CD4-positive, alpha-beta T cell treated with Interleukin-4 for 1 hour (primary cell): ENCODE results near the gene TLE2.
"Not testable (repeated sequence)": the region's sequence is repeated elsewhere in the genome, so short reads cannot be mapped to it uniquely, and the experiment has no call there.

Experiments
- DNase-seq, 2 donors: peaks; one replicate each; pipeline ENCODE4 v3.0.0-alpha.2; 2020 to 2022

Gene TLE2

DNA sequence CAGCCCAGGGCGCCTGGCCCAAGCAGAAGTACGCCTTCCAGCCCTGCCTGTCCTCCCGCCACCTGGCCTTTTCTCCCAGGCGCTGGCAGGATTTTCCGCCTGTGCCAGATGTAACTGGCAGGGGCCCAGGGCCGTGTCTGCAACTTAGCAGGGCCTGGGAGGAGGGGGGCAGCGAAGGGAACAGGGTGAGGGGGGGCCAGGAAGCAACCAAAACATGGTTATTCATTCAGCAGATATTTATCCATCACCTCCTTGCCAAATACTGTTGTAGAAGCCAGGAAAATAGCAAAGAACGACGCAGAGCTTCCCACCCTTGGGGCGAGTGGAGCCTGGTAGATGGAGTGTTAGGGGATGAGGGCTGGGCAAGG is 46.1 kb downstream of the TLE2 start:
- no peak for DNase-seq

DNA sequence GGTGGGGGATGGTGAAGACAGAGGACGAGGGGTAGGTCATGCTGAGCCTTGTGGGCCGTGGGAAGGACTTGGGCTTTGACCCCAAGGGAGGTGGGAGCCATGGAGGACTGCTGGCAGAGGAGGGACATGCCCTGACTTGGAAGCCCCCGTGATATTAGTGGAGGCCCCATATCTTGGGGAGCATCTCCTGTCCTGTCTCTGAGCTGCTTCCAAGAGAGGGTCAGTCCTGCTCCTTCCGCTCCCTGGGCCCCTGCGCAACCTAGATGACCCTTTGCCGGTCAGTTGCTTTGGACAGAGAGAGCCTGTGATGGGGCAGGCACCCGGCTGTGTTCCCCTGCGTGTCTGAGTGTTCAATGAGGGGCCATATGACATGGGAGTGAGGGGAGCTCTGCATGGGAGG is 46.5 kb downstream of the TLE2 start:
- DNase-seq = no peak

- DNase-seq = no peak
Observed at GRCh38 chr19:2981898-2982297, 47.2 kb downstream of the TLE2 start.

DNA sequence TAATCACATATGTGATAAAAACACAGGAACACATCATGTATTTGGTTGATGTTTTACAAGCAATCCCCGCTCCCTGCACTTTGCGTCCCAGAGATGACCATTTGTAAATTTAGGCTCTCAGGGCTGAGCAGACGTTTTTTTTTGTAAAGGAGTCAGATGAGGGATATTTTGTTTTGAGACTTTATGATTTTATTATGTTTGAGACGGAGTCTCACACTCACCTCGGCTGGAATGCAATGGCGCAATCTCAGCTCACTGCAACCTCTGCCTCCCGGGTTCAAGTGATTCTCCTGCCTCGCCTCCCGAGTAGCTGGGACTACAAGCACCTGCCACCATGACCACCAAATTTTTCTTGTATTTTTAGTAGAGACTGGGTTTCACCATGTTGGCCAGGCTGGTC is 50.3 kb downstream of the TLE2 start:
- DNase-seq = no peak

DNA sequence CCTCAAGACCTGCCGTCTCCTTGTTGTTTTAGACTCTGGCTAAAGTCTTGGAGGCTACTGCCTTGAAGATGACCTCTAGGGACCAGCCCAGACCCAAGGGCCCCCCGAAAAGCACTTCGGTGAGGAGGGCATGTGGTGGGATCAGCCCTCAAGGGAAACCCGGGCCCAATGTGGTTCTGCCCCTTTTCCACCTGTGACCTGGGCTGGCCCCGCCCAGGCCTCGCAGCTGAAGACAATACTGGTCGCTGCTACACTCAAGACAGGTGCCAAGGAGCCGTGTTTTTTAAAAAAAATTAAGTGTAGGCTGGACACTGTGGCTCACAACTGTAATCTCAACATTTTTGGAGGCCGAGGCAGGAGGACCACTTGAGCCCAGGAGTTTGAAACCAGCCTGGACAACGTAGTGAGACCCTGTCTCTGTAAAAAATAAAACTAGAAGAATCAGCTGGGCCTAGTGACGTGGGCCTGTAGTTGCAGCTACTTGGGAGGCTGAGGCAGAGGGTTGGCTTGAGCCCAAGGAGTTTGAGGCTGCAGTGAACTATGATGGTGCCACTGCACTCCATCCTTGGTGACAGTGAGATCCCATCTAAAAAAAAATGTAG is 50.8 kb downstream of the TLE2 start:
- DNase-seq = no peak

DNA sequence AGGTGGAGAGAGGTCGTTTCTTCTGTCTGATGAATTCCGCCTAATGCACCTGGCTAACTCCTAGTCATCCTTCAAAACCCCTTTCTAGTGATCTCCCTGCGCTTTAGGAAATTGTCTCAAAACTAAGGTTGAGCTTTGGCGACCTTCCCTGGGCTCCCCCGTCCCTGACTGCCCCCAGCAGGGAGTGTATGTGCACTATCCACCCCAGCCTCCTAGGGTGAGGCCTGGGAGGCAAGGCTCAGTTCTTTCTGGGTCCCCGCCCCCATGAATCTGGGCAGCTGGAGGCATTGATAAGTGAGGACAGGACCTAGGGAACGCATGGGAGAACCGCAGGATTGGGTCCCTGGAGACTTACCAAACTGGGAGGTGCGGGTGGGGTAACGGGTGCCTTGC is 51.3 kb downstream of the TLE2 start:
- DNase-seq = no peak

DNA sequence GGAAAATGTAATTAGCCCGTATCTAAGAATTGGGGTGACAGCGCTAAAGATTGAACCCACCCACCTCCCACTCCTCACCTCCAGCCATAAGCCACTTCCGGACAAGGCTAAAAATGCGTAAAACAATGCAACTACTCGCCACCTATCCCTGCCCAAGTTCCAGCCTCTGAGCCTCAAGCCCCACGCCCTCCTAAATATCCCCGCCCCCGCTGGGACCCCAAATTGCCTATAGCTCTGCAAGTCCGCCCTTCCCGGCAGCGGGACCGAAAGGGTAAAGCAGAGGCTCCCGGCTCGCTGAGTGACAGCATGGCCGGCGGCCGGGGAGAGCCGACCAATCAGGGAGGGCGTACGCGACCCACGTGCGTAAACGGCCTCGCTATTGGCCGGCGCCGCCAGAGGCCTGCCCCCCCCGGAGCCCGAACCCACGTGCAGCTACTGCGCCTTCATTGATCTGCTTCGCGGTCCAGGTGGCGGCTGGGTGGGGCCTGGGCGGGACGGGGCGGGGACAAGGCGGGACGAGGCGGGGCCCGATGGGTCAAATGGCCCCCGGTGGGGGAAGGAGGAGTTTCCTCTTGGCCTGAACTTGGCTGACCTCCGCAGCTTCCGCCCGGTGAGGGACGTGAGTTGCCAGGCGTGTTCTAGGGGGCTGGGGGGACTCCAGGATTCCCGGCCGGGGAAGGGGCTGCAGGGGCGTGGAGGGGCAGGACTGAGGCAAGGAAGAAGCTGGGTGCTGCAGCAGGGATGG is 51.9 kb downstream of the TLE2 start, which contains the start of gene TLE6:
Gene TLE6 (plus strand): TSS at position 564 of the 745 bp plus-strand sequence. CDS start 670 bp downstream, outside the sequence.
- peak; percentile 95 to 97 for DNase-seq

DNA sequence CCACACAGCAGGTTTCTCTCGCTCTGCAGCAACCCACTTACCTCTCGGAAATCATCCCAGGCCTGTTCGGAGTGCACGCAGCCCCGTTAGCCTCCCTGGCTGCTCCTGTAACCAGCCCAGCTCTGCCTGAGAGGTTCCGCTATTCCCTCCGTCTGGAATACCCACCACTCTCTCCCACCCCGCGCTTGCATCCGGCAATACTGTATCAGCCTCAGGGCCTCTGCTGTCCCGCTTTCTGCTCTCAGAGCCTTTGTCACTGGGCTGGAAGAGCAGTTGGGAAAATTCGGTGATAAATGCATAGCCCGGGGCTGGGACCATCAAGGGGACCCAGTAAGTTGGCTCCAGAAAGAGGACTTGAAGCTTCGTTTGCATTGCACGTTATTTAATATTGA is 52.5 kb downstream of the TLE2 start:
- no peak for DNase-seq

DNA sequence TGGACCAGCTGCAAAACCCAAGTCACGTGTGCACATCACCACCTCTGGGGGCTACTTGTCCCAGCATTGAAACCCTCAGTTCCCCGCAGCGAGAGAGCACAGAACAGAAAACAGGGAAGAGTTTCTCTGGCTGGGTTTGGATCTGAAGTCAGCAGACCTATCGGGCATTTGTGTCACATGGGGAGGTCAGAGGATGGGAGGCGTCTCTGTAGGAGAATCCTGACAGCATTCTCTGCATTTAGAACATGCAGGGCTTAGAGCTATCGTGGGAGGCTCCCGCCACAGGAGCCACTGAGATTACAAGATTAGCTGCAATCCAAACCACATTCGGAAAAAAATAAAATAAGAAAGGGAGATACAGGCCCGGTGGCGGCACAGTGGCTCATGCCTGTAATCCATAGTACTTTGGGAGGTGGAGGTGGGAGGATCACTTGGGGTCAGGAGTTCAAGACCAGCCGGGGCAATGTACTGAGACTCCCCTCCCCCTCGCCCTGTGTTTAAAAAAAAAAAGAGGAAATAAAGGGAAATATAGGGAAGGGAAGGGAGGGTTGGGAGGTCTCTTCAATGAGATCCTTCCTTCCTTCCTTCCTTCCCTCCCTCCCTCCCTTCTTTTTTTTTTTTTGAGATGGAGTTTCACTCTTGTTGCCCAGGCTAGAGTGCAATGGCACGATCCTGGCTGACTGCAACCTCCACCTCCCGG is 54.6 kb downstream of the TLE2 start:
- DNase-seq = no peak

- no peak for DNase-seq
Observed at GRCh38 chr19:2973229-2973628, 55.9 kb downstream of the TLE2 start.

DNA sequence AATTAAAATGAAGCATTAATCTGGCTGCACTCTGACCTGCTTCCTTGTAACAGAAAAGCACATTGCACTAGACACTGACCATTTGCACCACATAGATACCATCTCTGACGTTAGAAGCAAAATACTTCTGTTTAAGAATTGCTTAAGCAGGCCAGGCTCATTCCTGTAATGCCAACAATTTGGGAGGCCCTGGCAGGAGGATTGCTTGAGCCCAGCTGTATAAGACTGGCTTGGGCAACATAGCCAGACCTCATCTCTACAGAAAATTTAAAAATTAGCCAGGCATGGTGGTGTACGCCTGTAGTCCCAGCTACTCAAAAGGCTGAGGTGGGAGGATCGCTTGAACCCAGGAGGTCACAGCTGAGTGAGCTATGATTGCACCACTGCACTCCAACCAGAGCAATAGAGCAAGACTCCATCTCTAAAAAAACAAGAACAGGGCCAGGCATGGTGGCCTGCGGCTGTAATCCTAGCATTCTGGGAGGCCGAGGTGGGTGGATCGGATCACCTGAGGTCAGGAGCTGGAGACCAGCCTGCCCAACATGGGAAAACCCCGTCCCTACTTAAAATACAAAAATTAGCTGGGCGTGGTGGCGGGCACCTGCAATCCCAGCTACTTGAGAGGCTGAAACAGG is 58.8 kb downstream of the TLE2 start:
- no peak for DNase-seq

- peak in 1 of 2 donors; percentile 16 for DNase-seq
Observed at GRCh38 chr19:2969104-2969504, 60.0 kb downstream of the TLE2 start.

- no peak for DNase-seq
Observed at GRCh38 chr19:2967972-2968371, 61.1 kb downstream of the TLE2 start.

DNA sequence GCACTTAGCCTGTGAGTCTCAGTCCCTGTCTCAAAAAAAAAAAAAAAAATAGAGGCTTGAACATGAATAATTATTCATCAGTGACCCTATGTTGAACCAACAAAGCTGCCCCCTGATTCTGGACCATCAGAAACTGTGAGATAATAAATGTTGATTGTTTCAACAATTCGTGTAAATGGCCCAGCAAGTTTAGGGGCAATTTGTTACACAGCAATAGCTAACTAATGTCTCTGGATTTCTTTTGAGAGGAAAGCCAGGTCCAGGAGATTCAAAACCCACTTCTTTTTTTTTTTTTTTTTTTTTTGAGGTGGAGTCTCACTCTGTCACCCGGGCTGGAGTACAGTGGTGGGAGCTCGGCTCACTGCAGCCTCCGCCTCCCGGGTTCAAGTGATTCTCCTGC is 64.2 kb downstream of the TLE2 start:
- no peak for DNase-seq

DNA sequence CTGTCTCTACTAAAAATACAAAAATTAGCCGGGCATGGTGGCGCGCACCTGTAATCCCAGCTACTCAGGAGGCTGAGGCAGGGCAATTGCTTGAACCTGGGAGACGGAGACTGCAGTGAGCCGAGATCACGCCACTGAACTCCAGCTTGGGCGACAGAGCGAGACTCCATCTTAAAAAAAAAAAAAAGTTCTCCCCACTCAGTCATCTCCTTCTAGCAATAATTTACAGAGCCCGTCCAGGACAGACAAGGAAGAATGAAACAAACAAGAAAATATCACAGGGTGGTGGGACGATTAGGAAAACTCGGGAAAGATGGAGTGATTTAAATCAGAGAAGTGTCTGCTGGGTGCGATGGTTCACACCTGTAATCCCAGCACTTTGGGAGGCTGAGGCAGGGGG is 65.4 kb downstream of the TLE2 start:
- DNase-seq = not testable (repeated sequence)

- no peak for DNase-seq
Observed at GRCh38 chr19:2963122-2963521, 66.0 kb downstream of the TLE2 start.

- DNase-seq = peak; percentile 51 to 87
Observed at GRCh38 chr19:2962018-2962670, 66.9 kb downstream of the TLE2 start.

GRCh38 chr19:2960120-2960519 is 69.0 kb downstream of the TLE2 start:
- no peak for DNase-seq

DNA sequence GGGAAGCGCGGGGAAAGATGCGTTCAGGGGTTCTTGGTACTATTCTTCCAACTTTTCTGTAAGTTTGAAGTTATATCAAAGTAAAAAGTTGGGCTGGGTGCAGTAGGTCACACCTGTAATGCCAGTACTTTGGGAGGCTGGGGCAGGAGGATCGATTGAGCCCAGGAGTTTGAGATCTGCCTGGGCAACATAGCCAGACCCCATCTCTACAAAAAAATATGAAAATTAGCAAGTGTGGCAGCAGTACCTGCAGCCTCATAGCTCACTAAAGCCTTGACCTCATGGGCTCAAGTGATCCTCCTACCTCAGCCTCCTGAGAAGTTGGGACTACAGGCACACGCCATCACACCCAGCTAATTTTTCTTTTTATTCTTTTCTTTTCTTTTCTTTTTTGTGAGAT is 71.9 kb downstream of the TLE2 start:
- no peak for DNase-seq

- DNase-seq = no peak
Observed at GRCh38 chr19:2952953-2953481, 76.1 kb downstream of the TLE2 start.

- peak; percentile 100 for DNase-seq
Observed at GRCh38 chr19:2950286-2951124, 78.6 kb downstream of the TLE2 start.

- DNase-seq = no peak
Observed at GRCh38 chr19:2949939-2950285, 79.2 kb downstream of the TLE2 start.
